Measurements from ENCODE around the gene GJB3. TPM values are rescaled to one million over a fixed set of nuclear protein-coding genes. Genes with fewer than 3 reads are reported as not detected.

The GJB3 gene
- total RNA-seq, 1 experiment from 2014 or later = 89.9 TPM

DNA sequence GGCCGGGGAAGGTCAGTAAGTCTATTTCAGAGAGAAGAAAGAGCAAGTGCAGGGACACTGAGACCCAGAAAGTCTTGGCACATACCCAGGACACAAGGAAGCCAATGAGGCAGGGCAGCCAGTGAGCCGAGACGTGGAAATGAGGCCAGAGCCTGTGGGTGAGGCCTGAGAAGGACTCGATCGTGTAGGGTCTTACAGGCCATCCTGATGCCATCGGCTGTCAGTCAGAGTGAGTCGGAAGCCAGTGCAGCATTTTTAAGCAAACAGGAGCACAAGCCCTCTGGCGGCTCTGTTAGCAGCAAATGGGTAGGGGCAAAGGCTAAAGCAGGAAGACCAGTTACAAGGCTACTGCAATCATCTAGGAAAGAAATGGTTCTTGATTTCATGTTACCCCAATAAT is 6.1 kb upstream of the GJB3 start:
- ChIA-PET CTCF (no interaction called here), POLR2A (ENCODE audit: unreplicated experiment) (no interaction called here)
- BruUV-seq (replicated peaks) = no TSS peak

GRCh38 chr1:34776911-34777310 is 4.1 kb upstream of the GJB3 start:
- Histone ChIP-seq H3K79me2 (ENCODE audit: low read length) (peaks cover 20% of the 10 kb centered on the region), H3K4me1 (ENCODE audit: insufficient read depth, low read length) (peaks cover 32% of the 10 kb centered on the region), H3K9me3 (ENCODE audit: low read length) (no peaks in the 10 kb centered on the region), H3K4me2 (ENCODE audit: low read length) (no peak overlapping the region), H3K9me2 (replicated peaks; ENCODE audit: low read length) (no peaks in the 10 kb centered on the region), H3K4me3 (ENCODE audit: low read length) (no peak overlapping the region), H3K36me3 (ENCODE audit: low read depth, low read length) (no peaks in the 10 kb centered on the region), H4K20me1 (ENCODE audit: low read length) (no peaks in the 10 kb centered on the region), H2AFZ (ENCODE audit: low read length) (no peak overlapping the region), H3K27me3 (ENCODE audit: low read length) (no peaks in the 10 kb centered on the region), H3K27ac (ENCODE audit: low read length) (no peak overlapping the region), H3F3A (ENCODE audit: low read length, unreplicated experiment) (no peaks in the 10 kb centered on the region), H3K9ac (ENCODE audit: low read length) (no peak overlapping the region)
- BruUV-seq (replicated peaks) = no TSS peak
- CTCF ChIA-PET = no interaction called here
- intact Hi-C loops (cut with micrococcal nuclease) = no loop called here
- DNase-seq (no peak), ATAC-seq (no peak)
- TF ChIP-seq EZH2 (IDR thresholded peaks at IDR 0.05; ENCODE audit: low read length, unreplicated experiment) = no peak
- TF ChIP-seq EZH2phosphoT487 (IDR thresholded peaks at IDR 0.05; ENCODE audit: borderline replicate concordance, low read length) = no peak
- POLR2A ChIA-PET (ENCODE audit: unreplicated experiment) = no interaction called here

More for the DNA sequence above, 6.1 kb upstream of the GJB3 start:
- peaks cover 2% of the 10 kb centered on the region; the same call in 1 of the 2 replicates for H3K79me2 ChIP-seq (ENCODE audit: low read length)
- no peaks in the 10 kb centered on the region for H3K9me3 ChIP-seq (ENCODE audit: low read length)
- H3K27me3 ChIP-seq (ENCODE audit: low read length) = no peaks in the 10 kb centered on the region
- no peaks in the 10 kb centered on the region for H3K9me2 ChIP-seq (replicated peaks; ENCODE audit: low read length)
- intact Hi-C loops (cut with micrococcal nuclease) = no loop called here
- H3K4me1 ChIP-seq (ENCODE audit: insufficient read depth, low read length) = peaks cover 21% of the 10 kb centered on the region
- no peak for TF ChIP-seq EZH2phosphoT487 (IDR thresholded peaks at IDR 0.05; ENCODE audit: borderline replicate concordance, low read length)
- TF ChIP-seq EZH2 (IDR thresholded peaks at IDR 0.05; ENCODE audit: low read length, unreplicated experiment) = no peak
- no peak for TF ChIP-seq CTCF (conservative IDR thresholded peaks at IDR 0.05; ENCODE audit: low read depth, low read length)
- H4K20me1 ChIP-seq (ENCODE audit: low read length) = no peaks in the 10 kb centered on the region
- H3K4me3 ChIP-seq (ENCODE audit: low read length) = no peak overlapping the region
- ATAC-seq (no peak), DNase-seq (no peak)
- no peaks in the 10 kb centered on the region for H3K36me3 ChIP-seq (ENCODE audit: low read depth, low read length)
- H3K27ac ChIP-seq (ENCODE audit: low read length) = no peak overlapping the region
- no peak overlapping the region for H3K4me2 ChIP-seq (ENCODE audit: low read length)
- H3F3A ChIP-seq (ENCODE audit: low read length, unreplicated experiment) = no peaks in the 10 kb centered on the region
- no peak overlapping the region for H3K9ac ChIP-seq (ENCODE audit: low read length)
- no peak overlapping the region for H2AFZ ChIP-seq (ENCODE audit: low read length)

GRCh38 chr1:34777519-34778321 is 3.3 kb upstream of the GJB3 start:
- TF ChIP-seq EZH2 (IDR thresholded peaks at IDR 0.05; ENCODE audit: low read length, unreplicated experiment) (no peak), CTCF (conservative IDR thresholded peaks at IDR 0.05; ENCODE audit: low read depth, low read length) (no peak), EZH2phosphoT487 (IDR thresholded peaks at IDR 0.05; ENCODE audit: borderline replicate concordance, low read length) (no peak)
- CTCF ChIA-PET = no interaction called here
- intact Hi-C loops (cut with micrococcal nuclease) = loop anchor here (2.0 kb wide), 1 partner anchor 15 kb away; no protein-coding TSS in a partner anchor

More at GRCh38 chr1:34777519-34778321, 3.3 kb upstream of the GJB3 start:
- Histone ChIP-seq H4K20me1 (ENCODE audit: low read length) (no peaks in the 10 kb centered on the region), H3F3A (ENCODE audit: low read length, unreplicated experiment) (no peaks in the 10 kb centered on the region), H3K27me3 (ENCODE audit: low read length) (no peaks in the 10 kb centered on the region), H3K9me2 (replicated peaks; ENCODE audit: low read length) (no peaks in the 10 kb centered on the region), H3K4me1 (ENCODE audit: insufficient read depth, low read length) (peaks cover 38% of the 10 kb centered on the region), H3K4me2 (ENCODE audit: low read length) (no peak overlapping the region), H3K79me2 (ENCODE audit: low read length) (peaks cover 28% of the 10 kb centered on the region), H3K36me3 (ENCODE audit: low read depth, low read length) (no peaks in the 10 kb centered on the region), H3K4me3 (ENCODE audit: low read length) (no peak overlapping the region), H3K9ac (ENCODE audit: low read length) (no peak overlapping the region), H2AFZ (ENCODE audit: low read length) (no peak overlapping the region), H3K27ac (ENCODE audit: low read length) (no peak overlapping the region), H3K9me3 (ENCODE audit: low read length) (no peaks in the 10 kb centered on the region)
- POLR2A ChIA-PET (ENCODE audit: unreplicated experiment) = no interaction called here
- BruUV-seq (replicated peaks) = no TSS peak
- DNase-seq (no peak), ATAC-seq (no peak)

All from PC-3 (cell line).